ENCODE results near the gene FAM228A.

FAM228A gene

GRCh38 chr2:24209389-24210105, 34.7 kb downstream of the FAM228A start:
- no peak overlapping the region for H3K4me2 ChIP-seq (ENCODE audit: low read length)
- H3K27me3 ChIP-seq (ENCODE audit: control insufficient read depth, low read length), result no peaks in the 10 kb centered on the region
- peaks cover 3% of the 10 kb centered on the region; the same call in 1 of the 2 replicates for H3F3A ChIP-seq (ENCODE audit: control insufficient read depth, insufficient read depth)
- no peaks in the 10 kb centered on the region for H3K9me2 ChIP-seq (replicated peaks; ENCODE audit: control insufficient read depth, low read length)
- no peaks in the 10 kb centered on the region for H3K79me2 ChIP-seq (ENCODE audit: control insufficient read depth, low read length)
- TF ChIP-seq EZH2phosphoT487 (IDR thresholded peaks at IDR 0.05; ENCODE audit: borderline replicate concordance, low read length) (no peak), CTCF (IDR thresholded peaks at IDR 0.05; ENCODE audit: low read depth, low read length, poor library complexity, severe bottlenecking) (no peak)
- H3K9me3 ChIP-seq (ENCODE audit: control insufficient read depth, insufficient read depth, low read length), result no peaks in the 10 kb centered on the region
- peaks cover 17% of the 10 kb centered on the region for H3K36me3 ChIP-seq (ENCODE audit: control insufficient read depth, low read length)
- H3K27ac ChIP-seq (ENCODE audit: low read depth, low read length), result no peak overlapping the region
- H3K4me1 ChIP-seq (ENCODE audit: control insufficient read depth, low read length), result peaks cover 8% of the 10 kb centered on the region
- no peaks in the 10 kb centered on the region for H4K20me1 ChIP-seq (ENCODE audit: control insufficient read depth, insufficient read depth, low read depth, low read length)
- no peak overlapping the region for H3K4me3 ChIP-seq (ENCODE audit: low read length)

- H3K9me2 ChIP-seq (replicated peaks; ENCODE audit: control insufficient read depth, low read length), result no peaks in the 10 kb centered on the region
- no peaks in the 10 kb centered on the region for H4K20me1 ChIP-seq (ENCODE audit: control insufficient read depth, insufficient read depth, low read depth, low read length)
- no peaks in the 10 kb centered on the region for H3K27me3 ChIP-seq (ENCODE audit: control insufficient read depth, low read length)
- TF ChIP-seq EZH2phosphoT487 (IDR thresholded peaks at IDR 0.05; ENCODE audit: borderline replicate concordance, low read length) (no peak), CTCF (IDR thresholded peaks at IDR 0.05; ENCODE audit: low read depth, low read length, poor library complexity, severe bottlenecking) (no peak)
- H3F3A ChIP-seq (ENCODE audit: control insufficient read depth, insufficient read depth), result peaks cover 6% of the 10 kb centered on the region; the same call in 1 of the 2 replicates
- H3K79me2 ChIP-seq (ENCODE audit: control insufficient read depth, low read length), result no peaks in the 10 kb centered on the region
- H3K4me1 ChIP-seq (ENCODE audit: control insufficient read depth, low read length), result peaks cover 13% of the 10 kb centered on the region
- no peaks in the 10 kb centered on the region for H3K9me3 ChIP-seq (ENCODE audit: control insufficient read depth, insufficient read depth, low read length)
- no peak overlapping the region for H3K4me3 ChIP-seq (ENCODE audit: low read length)
- no peak overlapping the region for H3K4me2 ChIP-seq (ENCODE audit: low read length)
- H3K27ac ChIP-seq (ENCODE audit: low read depth, low read length), result no peak overlapping the region
- H3K36me3 ChIP-seq (ENCODE audit: control insufficient read depth, low read length), result peaks cover 17% of the 10 kb centered on the region
Observed at GRCh38 chr2:24210106-24210455, 35.2 kb downstream of the FAM228A start.

GRCh38 chr2:24210723-24211122, 35.9 kb downstream of the FAM228A start:
- H3K4me3 ChIP-seq (ENCODE audit: low read length), result no peak overlapping the region

More at GRCh38 chr2:24210723-24211122, 35.9 kb downstream of the FAM228A start:
- no peak overlapping the region for H3K4me2 ChIP-seq (ENCODE audit: low read length)
- H3K9me3 ChIP-seq (ENCODE audit: control insufficient read depth, insufficient read depth, low read length), result no peaks in the 10 kb centered on the region
- H3K9me2 ChIP-seq (replicated peaks; ENCODE audit: control insufficient read depth, low read length), result no peaks in the 10 kb centered on the region
- no peaks in the 10 kb centered on the region for H3K79me2 ChIP-seq (ENCODE audit: control insufficient read depth, low read length)
- H3K36me3 ChIP-seq (ENCODE audit: control insufficient read depth, low read length), result peaks cover 16% of the 10 kb centered on the region
- no peaks in the 10 kb centered on the region for H3K27me3 ChIP-seq (ENCODE audit: control insufficient read depth, low read length)
- H4K20me1 ChIP-seq (ENCODE audit: control insufficient read depth, insufficient read depth, low read depth, low read length), result no peaks in the 10 kb centered on the region
- H3K4me1 ChIP-seq (ENCODE audit: control insufficient read depth, low read length), result peaks cover 20% of the 10 kb centered on the region
- H3K27ac ChIP-seq (ENCODE audit: low read depth, low read length), result no peak overlapping the region
- TF ChIP-seq EZH2phosphoT487 (IDR thresholded peaks at IDR 0.05; ENCODE audit: borderline replicate concordance, low read length), result no peak
- TF ChIP-seq CTCF (IDR thresholded peaks at IDR 0.05; ENCODE audit: low read depth, low read length, poor library complexity, severe bottlenecking), result no peak
- peaks cover 6% of the 10 kb centered on the region; the same call in 1 of the 2 replicates for H3F3A ChIP-seq (ENCODE audit: control insufficient read depth, insufficient read depth)

Data from DOHH2 (cell line).